Measurements from ENCODE around the gene MAPK11.

The MAPK11 gene

DNA sequence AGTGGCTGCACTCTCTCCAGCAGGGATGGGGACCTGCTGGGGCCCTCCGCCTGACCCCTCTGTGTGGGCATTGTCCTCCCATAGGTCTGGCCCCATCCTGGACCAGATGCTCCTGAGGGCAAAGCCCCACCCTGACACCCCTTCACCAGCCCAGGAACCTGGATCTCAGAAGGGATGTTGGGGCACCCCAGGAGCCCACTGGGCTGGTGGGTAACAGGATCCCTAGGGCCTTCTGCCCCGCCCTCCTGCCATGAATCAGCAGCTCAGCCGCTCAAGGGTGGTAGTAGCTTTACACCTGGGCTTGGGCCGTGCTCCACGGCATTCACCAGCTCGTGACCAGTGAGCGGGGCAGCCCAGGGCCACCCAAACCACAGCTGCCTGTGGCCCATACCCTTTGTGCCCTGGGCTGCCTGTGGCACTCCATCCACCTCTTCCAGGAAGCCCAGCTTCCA is 7.7 kb downstream of the MAPK11 start:
- DNase-seq (ENCODE audit: low read depth), result no peak
- H3K4me3 ChIP-seq (ENCODE audit: low read depth, low read length), result no peak overlapping the region
- no peak for TF ChIP-seq CTCF (IDR thresholded peaks at IDR 0.05; ENCODE audit: insufficient read depth, low read depth, low read length, missing control alignments)

DNA sequence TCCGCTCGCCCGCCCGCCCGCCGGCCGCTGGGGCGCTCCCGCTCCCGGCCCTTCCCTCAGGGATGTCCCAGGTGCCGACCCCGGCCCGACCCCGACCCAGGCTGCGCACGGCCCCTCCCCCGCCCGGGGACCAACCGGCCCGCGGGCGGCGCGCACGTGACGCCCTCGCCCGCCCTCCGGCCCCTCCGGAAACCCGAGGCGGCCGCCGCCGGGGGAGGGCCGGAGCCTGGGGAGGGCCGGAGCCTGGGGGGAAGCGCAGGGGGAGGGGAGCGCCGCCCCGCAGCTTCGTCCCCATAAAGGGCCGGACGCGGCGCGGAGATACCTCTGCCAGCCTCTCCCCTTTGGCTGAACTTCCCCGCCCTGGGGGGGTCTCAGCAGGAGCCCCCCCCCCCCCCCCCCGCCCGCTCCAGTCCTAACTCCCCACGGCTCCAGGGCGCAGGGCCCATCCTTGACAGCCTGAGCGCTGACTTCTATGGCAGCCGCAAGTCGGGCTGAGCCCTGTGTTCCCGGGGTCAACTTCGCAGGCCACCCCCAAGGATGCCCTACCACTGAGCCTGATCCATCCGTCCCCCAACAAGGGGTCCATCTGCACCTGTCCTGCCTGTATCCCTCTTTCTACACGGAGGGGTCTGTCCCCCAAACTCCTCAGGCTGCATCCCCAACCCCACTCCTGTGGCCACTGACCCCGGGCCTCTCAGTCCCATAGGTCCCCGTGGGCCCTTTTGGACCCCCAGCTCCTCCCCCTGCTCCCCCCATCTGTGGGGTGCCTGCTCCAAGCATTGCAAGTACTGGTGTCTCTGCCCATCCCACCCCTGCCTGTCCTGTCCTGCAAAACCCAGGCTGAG is 8.3 kb downstream of the MAPK11 start, which contains the start of gene MAPK12:
Gene MAPK12, minus strand, starts transcription at position 69 of the 845 bp plus-strand sequence. CDS start 174 bp downstream, outside the sequence.
- peak; percentile 73 for DNase-seq (ENCODE audit: low read depth)
- TF ChIP-seq CTCF (IDR thresholded peaks at IDR 0.05; ENCODE audit: insufficient read depth, low read depth, low read length, missing control alignments), result no peak
- peak within 1 kb of the TSS; percentile 80 for H3K4me3 ChIP-seq (ENCODE audit: low read depth, low read length)

GRCh38 chr22:50260801-50261614 is 9.2 kb downstream of the MAPK11 start:
- DNase-seq (ENCODE audit: low read depth), result peak; percentile 75
- peak overlapping the region; percentile 80 for H3K4me3 ChIP-seq (ENCODE audit: low read depth, low read length)
- no peak for TF ChIP-seq CTCF (IDR thresholded peaks at IDR 0.05; ENCODE audit: insufficient read depth, low read depth, low read length, missing control alignments)

GRCh38 chr22:50260434-50260800 is 9.8 kb downstream of the MAPK11 start:
- DNase-seq (ENCODE audit: low read depth), result no peak
- H3K4me3 ChIP-seq (ENCODE audit: low read depth, low read length), result peak overlapping the region; percentile 80
- TF ChIP-seq CTCF (IDR thresholded peaks at IDR 0.05; ENCODE audit: insufficient read depth, low read depth, low read length, missing control alignments), result no peak

DNA sequence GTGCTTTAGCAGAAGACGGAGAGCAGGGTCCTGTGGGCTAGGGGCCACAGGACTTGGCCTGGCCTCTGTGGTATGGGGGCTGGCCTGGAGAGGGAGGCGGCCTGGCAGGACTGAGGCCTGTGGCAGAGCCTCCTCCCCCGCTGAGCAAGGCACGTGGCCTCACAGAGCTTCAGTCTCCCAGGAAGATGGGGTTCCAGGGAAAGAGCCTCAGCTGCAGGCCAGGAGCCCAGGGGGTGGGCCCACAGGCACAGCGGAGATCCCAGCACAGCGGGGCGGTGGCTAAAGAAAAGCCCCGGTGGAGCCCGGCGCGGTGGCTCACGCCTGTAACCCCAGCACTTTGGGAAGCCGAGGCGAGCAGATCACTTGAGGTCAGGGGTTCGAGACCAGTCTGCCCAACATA is 10.9 kb downstream of the MAPK11 start:
- no peak for DNase-seq (ENCODE audit: low read depth)
- no peak for TF ChIP-seq CTCF (IDR thresholded peaks at IDR 0.05; ENCODE audit: insufficient read depth, low read depth, low read length, missing control alignments)
- no peak overlapping the region for H3K4me3 ChIP-seq (ENCODE audit: low read depth, low read length)

DNA sequence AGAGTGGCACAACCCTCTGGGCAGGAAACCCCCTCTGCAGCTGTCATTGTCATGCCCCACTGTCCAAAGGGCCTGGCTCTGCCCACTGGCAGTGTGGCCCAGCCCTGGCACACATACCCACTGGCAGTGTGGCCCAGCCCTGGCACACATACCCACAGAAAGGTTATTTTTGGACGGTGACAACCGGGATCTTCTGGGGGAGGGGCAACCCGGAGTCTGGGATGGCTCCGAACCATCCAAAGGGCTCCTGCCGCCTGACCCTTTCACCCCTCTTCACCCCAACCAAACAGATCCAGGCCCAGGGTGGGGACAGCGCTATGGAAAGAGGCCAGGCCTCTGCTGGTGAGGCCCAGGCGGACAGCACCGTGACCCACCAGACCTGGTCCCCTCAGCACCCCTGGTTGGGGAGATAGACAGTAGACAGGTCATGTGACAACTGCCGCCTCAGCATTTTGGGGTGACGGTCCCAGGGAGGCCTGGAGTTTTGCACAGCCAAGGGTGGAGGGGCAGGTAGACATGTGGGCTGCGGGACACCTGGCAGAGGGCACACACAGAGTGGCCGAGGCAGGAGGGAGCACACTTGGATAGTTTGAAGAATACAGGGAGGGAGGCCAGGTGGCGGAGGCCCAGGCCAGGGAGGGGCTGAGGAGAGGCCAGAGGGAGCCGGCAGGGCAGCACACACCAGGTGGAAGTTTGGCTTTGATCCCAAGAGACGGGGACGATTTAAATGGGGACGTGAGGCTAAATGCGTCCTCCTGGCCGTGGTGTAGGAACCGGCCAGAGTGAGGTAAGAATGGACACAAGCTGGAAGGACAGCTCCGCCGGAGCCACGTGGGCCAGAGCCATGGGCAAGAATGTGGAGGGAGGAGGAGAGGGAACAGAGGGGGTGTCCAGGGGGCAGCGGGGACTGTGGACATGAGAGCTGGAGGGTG is 11.6 kb downstream of the MAPK11 start:
- H3K4me3 ChIP-seq (ENCODE audit: low read depth, low read length), result no peak overlapping the region
- no peak for DNase-seq (ENCODE audit: low read depth)
- TF ChIP-seq CTCF (IDR thresholded peaks at IDR 0.05; ENCODE audit: insufficient read depth, low read depth, low read length, missing control alignments), result no peak
